HG03159 (cell line): Measurements from ENCODE around the gene DLL4.
"Not testable (repeated sequence)": the region's sequence is repeated elsewhere in the genome, so short reads cannot be mapped to it uniquely, and the experiment has no call there.

ENCODE experiments used
- ATAC-seq: cut with Tn5 transposase; IDR thresholded peaks from one replicate; pipeline ENCODE4 v1.9.1; 2021; ENCODE audit warnings: mild to moderate bottlenecking, moderate library complexity; ENCODE audit not compliant: unreplicated experiment

The DLL4 gene

GRCh38 chr15:40958146-40958545, 29.0 kb downstream of the DLL4 start:
- ATAC-seq: no peak

GRCh38 chr15:40958723-40959122, 29.6 kb downstream of the DLL4 start:
- no peak for ATAC-seq

- no peak for ATAC-seq
Observed at GRCh38 chr15:40959331-40960141, 30.4 kb downstream of the DLL4 start.

- ATAC-seq: no peak
Observed at GRCh38 chr15:40960151-40960885, 31.2 kb downstream of the DLL4 start.

- ATAC-seq: no peak
Observed at GRCh38 chr15:40960925-40961324, 31.8 kb downstream of the DLL4 start.

- not testable (repeated sequence) for ATAC-seq
Observed at GRCh38 chr15:40961740-40962139, 32.6 kb downstream of the DLL4 start.

GRCh38 chr15:40962317-40962716, 33.2 kb downstream of the DLL4 start:
- not testable (repeated sequence) for ATAC-seq

- no peak for ATAC-seq
Observed at GRCh38 chr15:40963201-40963600, 34.1 kb downstream of the DLL4 start.

- no peak for ATAC-seq
Observed at GRCh38 chr15:40964006-40964405, 34.9 kb downstream of the DLL4 start.

GRCh38 chr15:40964634-40965033, 35.5 kb downstream of the DLL4 start:
- no peak for ATAC-seq

GRCh38 chr15:40968290-40969085, 39.3 kb downstream of the DLL4 start:
- no peak for ATAC-seq

GRCh38 chr15:40969363-40969762, 40.2 kb downstream of the DLL4 start:
- no peak for ATAC-seq

GRCh38 chr15:40974879-40975278, 45.7 kb downstream of the DLL4 start:
- ATAC-seq: no peak

- ATAC-seq: no peak
Observed at GRCh38 chr15:40976819-40977218, 47.7 kb downstream of the DLL4 start.

GRCh38 chr15:40978141-40978540, 49.0 kb downstream of the DLL4 start:
- ATAC-seq: no peak

GRCh38 chr15:40978562-40978961, 49.4 kb downstream of the DLL4 start:
- no peak for ATAC-seq

GRCh38 chr15:40981186-40981585, 52.0 kb downstream of the DLL4 start:
- ATAC-seq: no peak

GRCh38 chr15:40982855-40983254, 53.7 kb downstream of the DLL4 start:
- no peak for ATAC-seq

GRCh38 chr15:40984406-40984805, 55.3 kb downstream of the DLL4 start:
- ATAC-seq: no peak

GRCh38 chr15:40984964-40985363, 55.8 kb downstream of the DLL4 start:
- no peak for ATAC-seq

GRCh38 chr15:40985541-40986330, 56.6 kb downstream of the DLL4 start:
- no peak for ATAC-seq
